Skeletal muscle tissue (tissue), 4 donors: Measurements from ENCODE around the gene AP1S1. TPM values are rescaled to one million over a fixed set of nuclear protein-coding genes. Genes with fewer than 3 reads are reported as not detected.
"Not testable (repeated sequence)": the region's sequence is repeated elsewhere in the genome, so short reads cannot be mapped to it uniquely, and the experiment has no call there.

Experiments used
- H3K27ac ChIP-seq: one replicate; pipeline ENCODE4 v1.7.0; 2013; ENCODE audit warnings: mild to moderate bottlenecking, low read depth, low read length, inconsistent platforms
- H3K27me3 ChIP-seq, 3 donors: one replicate each; pipeline ENCODE4 v1.7.0; 2013; ENCODE audit warnings: low read length in 3 of 3; ENCODE audit not compliant: control insufficient read depth in 3 of 3, insufficient read depth in 3 of 3
- H3K36me3 ChIP-seq, 3 donors: one replicate each; pipeline ENCODE4 v1.7.0; 2013; ENCODE audit warnings: low read length in 3 of 3; ENCODE audit not compliant: control insufficient read depth in 3 of 3, insufficient read depth in 3 of 3
- H3K4me1 ChIP-seq, 3 donors: one replicate each; pipeline ENCODE4 v1.7.0; 2013; ENCODE audit warnings: low read length in 3 of 3, mild to moderate bottlenecking in 3 of 3; ENCODE audit not compliant: control insufficient read depth in 3 of 3, insufficient read depth in 3 of 3
- H3K4me3 ChIP-seq, 3 donors: one replicate each; pipeline ENCODE4 v1.7.0; 2013; ENCODE audit warnings: low read length in 3 of 3
- H3K9ac ChIP-seq, 3 donors: one replicate each; pipeline ENCODE4 v1.7.0; 2013; ENCODE audit warnings: low read length in 3 of 3, mild to moderate bottlenecking in 3 of 3, moderate library complexity in 2 of 3, low read depth in 1 of 3
- H3K9me3 ChIP-seq, 3 donors: one replicate each; pipeline ENCODE4 v1.7.0; 2013; ENCODE audit warnings: low read length in 3 of 3; ENCODE audit not compliant: control insufficient read depth in 3 of 3
- total RNA-seq: library from RNA; depleted of rRNA; stranded (reverse); fragments of >200 nt; gene quantifications from one replicate; pipeline ENCODE4 v1.2.3, GENCODE V29; 2014
- donor health status: Osteomylitis.

Gene AP1S1
- total RNA-seq, 1 donor from 2014 or later = 27.7 TPM

GRCh38 chr7:101123703-101124068, 30.6 kb upstream of the AP1S1 start:
- Histone ChIP-seq H3K4me1 (peaks cover 34 to 39% (median 35%) of the 10 kb centered on the region in 3 donors), H3K4me3 (no peak overlapping the region), H3K36me3 (no peaks in the 10 kb centered on the region), H3K9ac (no peak overlapping the region), H3K27me3 (peaks cover 0 to 22% (median 8%) of the 10 kb centered on the region in 3 donors), H3K27ac (peak overlapping the region; percentile 83), H3K9me3 (no peaks in the 10 kb centered on the region)

DNA sequence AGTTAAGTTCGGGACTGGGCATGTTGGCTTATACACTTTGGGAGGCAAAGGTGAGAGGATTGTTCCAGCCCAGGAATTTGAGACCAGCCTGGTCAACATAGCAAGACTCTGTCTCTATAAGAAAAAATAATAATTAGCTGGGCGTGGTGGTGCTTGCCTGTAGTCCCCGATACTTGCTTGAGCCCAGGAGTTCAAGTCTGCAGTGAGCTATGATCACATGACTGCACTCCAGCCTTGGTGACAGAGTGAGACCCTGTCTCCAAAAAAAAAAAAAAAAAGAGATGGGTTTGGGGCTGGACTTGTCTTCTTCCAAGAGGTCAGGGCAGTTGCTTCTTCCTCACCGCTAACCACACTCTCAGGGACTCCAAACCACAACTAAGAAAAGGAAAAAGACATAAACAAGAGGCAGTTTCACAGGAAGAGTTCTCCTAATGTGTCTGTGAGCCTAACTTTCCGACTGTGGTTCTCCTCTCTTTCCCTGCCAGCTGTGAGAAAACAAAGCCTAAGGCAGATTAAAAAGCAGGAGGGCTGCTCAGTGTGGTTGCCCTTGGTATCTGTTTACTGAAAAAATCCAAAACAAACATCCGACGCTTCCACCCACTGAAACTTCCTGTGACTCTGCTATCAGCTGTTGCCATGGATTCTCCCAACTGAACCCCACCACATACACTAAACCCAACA, 29.8 kb upstream of the AP1S1 start:
- Histone ChIP-seq H3K9me3 (no peaks in the 10 kb centered on the region), H3K27me3 (peaks cover 0 to 22% (median 8%) of the 10 kb centered on the region in 3 donors), H3K4me1 (peaks cover 34 to 39% (median 35%) of the 10 kb centered on the region in 3 donors), H3K27ac (peak overlapping the region; percentile 74), H3K4me3 (no peak overlapping the region), H3K36me3 (no peaks in the 10 kb centered on the region), H3K9ac (no peak overlapping the region)

- Histone ChIP-seq H3K9me3 (no peaks in the 10 kb centered on the region), H3K27me3 (peaks cover 0 to 22% (median 8%) of the 10 kb centered on the region in 3 donors), H3K4me3 (peak overlapping the region; percentile 37 to 54 (median 49)), H3K36me3 (no peaks in the 10 kb centered on the region), H3K9ac (peak overlapping the region in 1 of 3 donors; percentile 45), H3K4me1 (peaks cover 34 to 39% (median 35%) of the 10 kb centered on the region in 3 donors), H3K27ac (peak overlapping the region; percentile 75)
These were observed 28.2 kb upstream of the AP1S1 start for GRCh38 chr7:101125989-101126650.

GRCh38 chr7:101126651-101127459, 27.4 kb upstream of the AP1S1 start, which contains the start of gene SERPINE1:
Gene SERPINE1, plus strand, starts transcription at chr7:101127104. Its CDS starts 1,290 bp downstream, at chr7:101128394.
- Histone ChIP-seq H3K4me3 (peak within 1 kb of the TSS; percentile 37 to 61 (median 49)), H3K9me3 (no peaks in the 10 kb centered on the region), H3K36me3 (no peaks in the 10 kb centered on the region), H3K27me3 (peaks cover 0 to 22% (median 8%) of the 10 kb centered on the region in 3 donors), H3K9ac (peak within 1 kb of the TSS; percentile 33 to 45 (median 40)), H3K4me1 (peaks cover 31 to 38% (median 34%) of the 10 kb centered on the region in 3 donors), H3K27ac (peak within 1 kb of the TSS; percentile 75)

- Histone ChIP-seq H3K36me3 (no peaks in the 10 kb centered on the region), H3K9ac (no peak overlapping the region), H3K27me3 (peaks cover 0 to 22% (median 8%) of the 10 kb centered on the region in 3 donors), H3K27ac (peak overlapping the region; percentile 75), H3K4me3 (peak overlapping the region; percentile 37 to 61 (median 49)), H3K9me3 (no peaks in the 10 kb centered on the region), H3K4me1 (peaks cover 26 to 34% (median 29%) of the 10 kb centered on the region in 3 donors)
These were observed 26.7 kb upstream of the AP1S1 start for GRCh38 chr7:101127460-101128039.

DNA sequence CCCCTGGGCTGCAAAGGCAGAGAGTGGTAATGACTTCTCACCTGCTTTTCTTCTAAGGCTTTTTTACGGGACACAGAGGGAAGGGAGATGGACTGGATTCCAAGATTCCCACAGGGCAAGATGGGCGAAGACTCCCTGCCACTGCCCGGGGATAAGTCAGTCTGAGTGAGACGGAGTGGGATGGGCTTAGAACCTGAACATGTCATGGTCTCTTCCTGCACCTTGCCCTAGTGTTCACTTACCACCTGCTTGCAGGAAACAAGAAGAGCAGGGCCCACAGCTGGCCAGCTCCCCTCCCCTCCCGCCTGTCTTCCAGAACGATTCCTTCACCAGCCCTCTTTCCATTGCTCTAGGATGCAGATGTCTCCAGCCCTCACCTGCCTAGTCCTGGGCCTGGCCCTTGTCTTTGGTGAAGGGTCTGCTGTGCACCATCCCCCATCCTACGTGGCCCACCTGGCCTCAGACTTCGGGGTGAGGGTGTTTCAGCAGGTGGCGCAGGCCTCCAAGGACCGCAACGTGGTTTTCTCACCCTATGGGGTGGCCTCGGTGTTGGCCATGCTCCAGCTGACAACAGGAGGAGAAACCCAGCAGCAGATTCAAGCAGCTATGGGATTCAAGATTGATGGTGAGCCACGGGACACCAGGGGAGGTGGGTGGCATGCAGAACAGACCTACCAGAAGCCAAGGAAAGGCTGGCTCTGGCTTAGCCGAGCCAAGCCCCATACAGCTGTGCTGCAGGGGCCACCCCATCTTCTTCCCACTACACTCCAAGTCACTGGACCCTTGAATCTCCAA, 26.0 kb upstream of the AP1S1 start:
- no peak overlapping the region for H3K4me3 ChIP-seq
- H3K27me3 ChIP-seq = peaks cover 0 to 22% (median 8%) of the 10 kb centered on the region in 3 donors
- peaks cover 23 to 29% (median 26%) of the 10 kb centered on the region in 3 donors for H3K4me1 ChIP-seq
- no peak overlapping the region for H3K9ac ChIP-seq
- H3K9me3 ChIP-seq = no peaks in the 10 kb centered on the region
- no peaks in the 10 kb centered on the region for H3K36me3 ChIP-seq
- H3K27ac ChIP-seq = no peak overlapping the region

- H3K4me1 ChIP-seq = peaks cover 19 to 27% (median 23%) of the 10 kb centered on the region in 3 donors
- H3K27ac ChIP-seq = no peak overlapping the region
- no peak overlapping the region for H3K4me3 ChIP-seq
- peaks cover 0 to 22% (median 8%) of the 10 kb centered on the region in 3 donors for H3K27me3 ChIP-seq
- H3K9me3 ChIP-seq = no peaks in the 10 kb centered on the region
- H3K9ac ChIP-seq = no peak overlapping the region
- H3K36me3 ChIP-seq = no peaks in the 10 kb centered on the region
These were observed 24.6 kb upstream of the AP1S1 start for GRCh38 chr7:101129603-101130117.

DNA sequence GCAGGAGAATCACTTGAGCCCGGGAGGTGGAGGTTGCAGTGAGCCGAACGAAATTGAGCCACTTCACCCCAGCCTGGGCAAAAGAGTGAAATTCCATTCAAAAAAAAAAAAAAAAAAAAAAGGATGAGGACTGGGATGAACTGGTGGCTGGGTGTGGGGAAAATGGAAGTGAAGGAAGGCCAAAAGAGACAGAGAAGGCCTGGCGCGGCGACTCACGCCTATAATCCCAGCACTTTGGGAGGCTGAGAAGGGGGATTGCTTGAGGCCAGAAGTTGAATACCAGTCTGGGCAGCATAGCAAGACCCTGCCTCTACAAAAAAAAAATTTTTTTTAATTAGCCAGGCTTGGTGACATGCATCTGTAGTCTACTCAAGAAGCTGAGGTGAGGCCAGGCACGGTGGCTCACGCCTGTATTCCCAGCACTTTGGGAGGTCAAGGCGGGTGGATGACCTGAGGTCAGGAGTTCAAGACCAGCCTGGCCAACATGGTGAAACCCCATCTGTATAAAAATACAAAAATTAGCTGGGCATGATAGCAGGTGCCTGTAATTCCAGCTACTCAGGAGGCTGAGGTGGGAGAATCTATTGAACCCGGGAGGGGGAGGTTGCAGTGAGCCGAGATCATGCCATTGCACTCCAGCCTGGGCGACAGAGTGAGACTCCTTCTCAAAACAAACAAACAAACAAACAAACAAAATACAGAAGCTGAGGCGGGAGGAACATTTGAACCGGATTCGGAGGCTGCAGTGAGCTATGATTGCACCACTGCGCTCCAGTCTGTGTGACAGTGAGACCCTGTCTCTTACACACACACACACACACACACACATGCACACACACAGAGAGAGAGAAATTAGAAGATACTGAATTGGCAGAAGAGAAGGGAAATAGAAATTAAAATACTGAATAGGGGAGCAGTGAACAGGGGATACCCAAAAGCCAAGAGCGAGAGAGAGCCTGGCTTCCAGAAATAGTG, 21.4 kb upstream of the AP1S1 start:
- H3K27me3 ChIP-seq, H3K4me3 ChIP-seq, H3K4me1 ChIP-seq, H3K36me3 ChIP-seq, H3K27ac ChIP-seq, H3K9me3 ChIP-seq, H3K9ac ChIP-seq: not testable (repeated sequence)
